GM12864 (cell line): ENCODE measurements around the gene NUDT9.
"Not testable (repeated sequence)": the region's sequence is repeated elsewhere in the genome, so short reads cannot be mapped to it uniquely, and the experiment has no call there.

Source experiments
- DNase-seq: peaks from one replicate; pipeline ENCODE4 v3.0.0-alpha.2; 2011; ENCODE audit warnings: low read depth
- H3K4me3 ChIP-seq: 2 replicates; pipeline ENCODE4 v1.5.1; 2011; ENCODE audit warnings: mild to moderate bottlenecking, low read depth, low read length, control low read depth
- CTCF ChIP-seq: IDR thresholded peaks from 2 replicates; pipeline ENCODE4 v1.5.1; 2011; ENCODE audit warnings: low read depth, mild to moderate bottlenecking, moderate library complexity, low read length, control low read depth, inconsistent platforms; ENCODE audit errors: missing control alignments

NUDT9 gene

GRCh38 chr4:87491436-87491835 is 69.1 kb downstream of the NUDT9 start:
- no peak for TF ChIP-seq CTCF

GRCh38 chr4:87491851-87492250 is 69.5 kb downstream of the NUDT9 start:
- not testable (repeated sequence) for DNase-seq, H3K4me3 ChIP-seq

More at GRCh38 chr4:87491436-87491835, 69.1 kb downstream of the NUDT9 start:
- no peak overlapping the region for H3K4me3 ChIP-seq
- DNase-seq, result no peak

- no peak overlapping the region for H3K4me3 ChIP-seq
- no peak for TF ChIP-seq CTCF
- DNase-seq, result no peak
Observed at GRCh38 chr4:87493115-87493514, 70.7 kb downstream of the NUDT9 start.

GRCh38 chr4:87497159-87497558 is 74.8 kb downstream of the NUDT9 start:
- no peak overlapping the region for H3K4me3 ChIP-seq
- peak; percentile 67 for TF ChIP-seq CTCF
- no peak for DNase-seq

GRCh38 chr4:87497578-87497977 is 75.2 kb downstream of the NUDT9 start:
- no peak for TF ChIP-seq CTCF
- no peak overlapping the region for H3K4me3 ChIP-seq
- no peak for DNase-seq

- TF ChIP-seq CTCF, result no peak
- DNase-seq, result no peak
- H3K4me3 ChIP-seq, result no peak overlapping the region; the same call in 1 of the 2 replicates
Observed at GRCh38 chr4:87498446-87498900, 76.1 kb downstream of the NUDT9 start.

- TF ChIP-seq CTCF, result no peak
- H3K4me3 ChIP-seq, result no peak overlapping the region
- DNase-seq, result no peak
Observed at GRCh38 chr4:87499403-87500091, 77.2 kb downstream of the NUDT9 start.
